CD4-positive, alpha-beta T cell treated with Interleukin-17A for 4 hours (primary cell): Measurements from ENCODE around the gene C4orf17.
"Not testable (repeated sequence)": the region's sequence is repeated elsewhere in the genome, so short reads cannot be mapped to it uniquely, and the experiment has no call there.

ENCODE experiments used
- DNase-seq: peaks from one replicate; pipeline ENCODE4 v3.0.0-alpha.2; 2020; ENCODE audit warnings: mixed read lengths

C4orf17 gene

GRCh38 chr4:99510721-99511120 is at the start of gene C4orf17:
C4orf17 (plus strand) TSS chr4:99511021; CDS start chr4:99513082, 2,061 bp downstream.
- no peak for DNase-seq

- no peak for DNase-seq
Observed at GRCh38 chr4:99461623-99462401, 49.0 kb upstream of the C4orf17 start.

- DNase-seq, result peak; percentile 55
Observed at GRCh38 chr4:99462875-99463464, 47.9 kb upstream of the C4orf17 start.

GRCh38 chr4:99463566-99463965 is 47.3 kb upstream of the C4orf17 start:
- DNase-seq, result no peak

GRCh38 chr4:99467887-99468286 is 42.9 kb upstream of the C4orf17 start:
- DNase-seq, result no peak

- no peak for DNase-seq
Observed at GRCh38 chr4:99468889-99469288, 41.9 kb upstream of the C4orf17 start.

GRCh38 chr4:99471349-99471748 is 39.5 kb upstream of the C4orf17 start:
- DNase-seq, result no peak

GRCh38 chr4:99471896-99472295 is 38.9 kb upstream of the C4orf17 start:
- no peak for DNase-seq

- no peak for DNase-seq
Observed at GRCh38 chr4:99473131-99473530, 37.7 kb upstream of the C4orf17 start.

- DNase-seq, result no peak
Observed at GRCh38 chr4:99483636-99484035, 27.2 kb upstream of the C4orf17 start.

- no peak for DNase-seq
Observed at GRCh38 chr4:99485212-99485611, 25.6 kb upstream of the C4orf17 start.

- DNase-seq, result not testable (repeated sequence)
Observed at GRCh38 chr4:99486648-99487047, 24.2 kb upstream of the C4orf17 start.

GRCh38 chr4:99490286-99490685 is 20.5 kb upstream of the C4orf17 start:
- no peak for DNase-seq

- DNase-seq, result peak; percentile 59
Observed at GRCh38 chr4:99504804-99505502, 5.9 kb upstream of the C4orf17 start.

GRCh38 chr4:99506781-99507180 is 4.0 kb upstream of the C4orf17 start:
- DNase-seq, result no peak

- no peak for DNase-seq
Observed at GRCh38 chr4:99507349-99507748, 3.5 kb upstream of the C4orf17 start.

- DNase-seq, result peak; percentile 55
Observed at GRCh38 chr4:99507762-99508161, 3.1 kb upstream of the C4orf17 start.

GRCh38 chr4:99518601-99519295 is 7.9 kb downstream of the C4orf17 start:
- DNase-seq, result no peak

GRCh38 chr4:99529228-99529627 is 18.4 kb downstream of the C4orf17 start:
- DNase-seq, result no peak

- no peak for DNase-seq
Observed at GRCh38 chr4:99529956-99530355, 19.1 kb downstream of the C4orf17 start.

GRCh38 chr4:99534699-99535098 is 23.9 kb downstream of the C4orf17 start:
- not testable (repeated sequence) for DNase-seq

- no peak for DNase-seq
Observed at GRCh38 chr4:99536271-99536670, 25.4 kb downstream of the C4orf17 start.

GRCh38 chr4:99536848-99537247 is 26.0 kb downstream of the C4orf17 start:
- no peak for DNase-seq
